Spinal cord (tissue), 10 donors: ENCODE measurements around the gene KRT8. TPM values are rescaled to one million over a fixed set of nuclear protein-coding genes. Genes with fewer than 3 reads are reported as not detected.

Experiments used
- DNase-seq, 6 donors: peaks; one replicate each; pipeline versions ENCODE4 v3.0.0 to v3.0.0-alpha.2; 2013 to 2015; ENCODE audit warnings: low spot score in 6 of 6, low read depth in 4 of 6
- H3K27ac ChIP-seq: one replicate; pipeline ENCODE4 v1.5.1; 2013; ENCODE audit warnings: low read depth, low read length, control low read depth
- H3K27me3 ChIP-seq: one replicate; pipeline ENCODE4 v1.6.1; 2013; ENCODE audit warnings: low read length; ENCODE audit not compliant: control insufficient read depth, insufficient read depth
- H3K36me3 ChIP-seq: one replicate; pipeline ENCODE4 v1.6.1; 2013; ENCODE audit warnings: low read length; ENCODE audit not compliant: control insufficient read depth, insufficient read depth
- H3K4me1 ChIP-seq: one replicate; pipeline ENCODE4 v1.6.1; 2013; ENCODE audit warnings: low read length; ENCODE audit not compliant: control insufficient read depth, insufficient read depth
- H3K4me3 ChIP-seq: one replicate; pipeline ENCODE4 v1.5.1; 2013; ENCODE audit warnings: low read depth, low read length, control low read depth
- H3K9me3 ChIP-seq: one replicate; pipeline ENCODE4 v1.6.1; 2013; ENCODE audit warnings: low read length; ENCODE audit not compliant: control insufficient read depth, insufficient read depth
- WGBS: methylation state at CpG from one replicate; pipeline ENCODE4 v1.1.5; 2013; ENCODE audit warnings: missing lambda C conversion rate; ENCODE audit not compliant: insufficient coverage; 5-methylcytosine and 5-hydroxymethylcytosine counted together
- polyA plus RNA-seq, 2 donors: library from polyadenylated mRNA; unstranded; fragments of 120-200 nt; gene quantifications; one replicate each; pipeline ENCODE4 v1.2.1, GENCODE V29; 2013; ENCODE audit not compliant: insufficient read length in 2 of 2
- total RNA-seq, 2 donors: library from RNA; depleted of rRNA in 1 of 2; stranded (reverse); fragments of 120-200 nt in 1 of 2; fragments of >200 nt in 1 of 2; gene quantifications; one replicate each; pipeline versions ENCODE4 v1.2.3 to v1.2.4, GENCODE V29; 2013 to 2014
- donor health status: healthy.

Gene KRT8
- total and polyA plus RNA-seq, 4 donors = 0.99 to 12.0 (median 5.9) TPM

GRCh38 chr12:52874573-52875435, 30.1 kb downstream of the KRT8 start:
- WGBS = 81% methylated on average over 6 of the region's 10 CpGs
- peaks cover 15% of the 10 kb centered on the region for H3K27me3 ChIP-seq
- no peaks in the 10 kb centered on the region for H3K36me3 ChIP-seq
- no peak overlapping the region for H3K4me3 ChIP-seq
- no peaks in the 10 kb centered on the region for H3K9me3 ChIP-seq
- no peak for DNase-seq
- peaks cover 42% of the 10 kb centered on the region for H3K4me1 ChIP-seq
- H3K27ac ChIP-seq = no peak overlapping the region

- Histone ChIP-seq H3K9me3 (no peaks in the 10 kb centered on the region), H3K27ac (no peak overlapping the region), H3K27me3 (peaks cover 15% of the 10 kb centered on the region), H3K36me3 (no peaks in the 10 kb centered on the region), H3K4me1 (peaks cover 34% of the 10 kb centered on the region), H3K4me3 (peak overlapping the region; percentile 0)
- WGBS = 3% methylated on average over 53 of the region's 55 CpGs
- peak in 2 of 6 donors; percentile 37 to 53 for DNase-seq
Measured at GRCh38 chr12:52873832-52874572, 30.9 kb downstream of the KRT8 start.

GRCh38 chr12:52873513-52873831, 31.4 kb downstream of the KRT8 start:
- no peak overlapping the region for H3K27ac ChIP-seq
- no peak overlapping the region for H3K4me3 ChIP-seq
- peaks cover 15% of the 10 kb centered on the region for H3K27me3 ChIP-seq
- WGBS = 76% methylated on average over 3 of the region's 4 CpGs
- H3K9me3 ChIP-seq = no peaks in the 10 kb centered on the region
- no peaks in the 10 kb centered on the region for H3K36me3 ChIP-seq
- DNase-seq = no peak
- peaks cover 29% of the 10 kb centered on the region for H3K4me1 ChIP-seq

GRCh38 chr12:52872644-52873389, 32.1 kb downstream of the KRT8 start:
- Histone ChIP-seq H3K9me3 (no peaks in the 10 kb centered on the region), H3K4me1 (peaks cover 29% of the 10 kb centered on the region), H3K4me3 (no peak overlapping the region), H3K36me3 (no peaks in the 10 kb centered on the region), H3K27ac (no peak overlapping the region), H3K27me3 (peaks cover 15% of the 10 kb centered on the region)
- 79% methylated on average over 7 of the region's 13 CpGs for WGBS
- DNase-seq = no peak

GRCh38 chr12:52871291-52872039, 33.4 kb downstream of the KRT8 start:
- no peaks in the 10 kb centered on the region for H3K36me3 ChIP-seq
- peaks cover 29% of the 10 kb centered on the region for H3K4me1 ChIP-seq
- no peaks in the 10 kb centered on the region for H3K9me3 ChIP-seq
- WGBS = 72% methylated on average over 6 of the region's 9 CpGs
- H3K4me3 ChIP-seq = no peak overlapping the region
- DNase-seq = peak in 1 of 6 donors; percentile 58
- peak overlapping the region; percentile 10 for H3K27ac ChIP-seq
- peaks cover 15% of the 10 kb centered on the region for H3K27me3 ChIP-seq

- no peak overlapping the region for H3K4me3 ChIP-seq
- H3K4me1 ChIP-seq = peaks cover 29% of the 10 kb centered on the region
- H3K36me3 ChIP-seq = no peaks in the 10 kb centered on the region
- H3K27ac ChIP-seq = no peak overlapping the region
- DNase-seq = peak in 2 of 6 donors; percentile 59 to 81
- H3K27me3 ChIP-seq = peaks cover 15% of the 10 kb centered on the region
- WGBS = 35% methylated on average over 12 of the region's 14 CpGs
- no peaks in the 10 kb centered on the region for H3K9me3 ChIP-seq
Measured at GRCh38 chr12:52870361-52871290, 34.2 kb downstream of the KRT8 start.

GRCh38 chr12:52867642-52868041, 37.2 kb downstream of the KRT8 start:
- Histone ChIP-seq H3K9me3 (no peaks in the 10 kb centered on the region), H3K27ac (no peak overlapping the region), H3K27me3 (peaks cover under 1% of the 10 kb centered on the region), H3K4me3 (no peak overlapping the region), H3K4me1 (peaks cover 17% of the 10 kb centered on the region), H3K36me3 (no peaks in the 10 kb centered on the region)
- no peak for DNase-seq
- 60% methylated on average over 3 of the region's 9 CpGs for whole genome bisulfite sequencing

GRCh38 chr12:52867152-52867551, 37.7 kb downstream of the KRT8 start:
- Histone ChIP-seq H3K4me1 (peaks cover 17% of the 10 kb centered on the region), H3K4me3 (no peak overlapping the region), H3K27me3 (no peaks in the 10 kb centered on the region), H3K9me3 (no peaks in the 10 kb centered on the region), H3K27ac (no peak overlapping the region), H3K36me3 (no peaks in the 10 kb centered on the region)
- WGBS = 100% methylated on average over 4 of the region's 5 CpGs
- DNase-seq = no peak
